GM19099 (cell line): ENCODE measurements around the gene TPM4.

Experiments used
- POLR2A ChIP-seq: IDR thresholded peaks from 3 replicates; pipeline ENCODE4 v1.6.1; 2011; ENCODE audit warnings: low read depth; ENCODE audit not compliant: insufficient read length; ENCODE audit errors: extremely low read depth

Gene TPM4

GRCh38 chr19:16038196-16038695 lies 38.0 kb upstream of the TPM4 start:
- no peak for TF ChIP-seq POLR2A

GRCh38 chr19:16039081-16039480 lies 37.2 kb upstream of the TPM4 start:
- TF ChIP-seq POLR2A: no peak

GRCh38 chr19:16039545-16039944 lies 36.8 kb upstream of the TPM4 start:
- no peak for TF ChIP-seq POLR2A

- TF ChIP-seq POLR2A: no peak
Observed at GRCh38 chr19:16040642-16041041, 35.7 kb upstream of the TPM4 start.

- TF ChIP-seq POLR2A: no peak
Observed at GRCh38 chr19:16041299-16041990, 34.9 kb upstream of the TPM4 start.

- no peak for TF ChIP-seq POLR2A
Observed at GRCh38 chr19:16041991-16042386, 34.3 kb upstream of the TPM4 start.

- TF ChIP-seq POLR2A: no peak
Observed at GRCh38 chr19:16042533-16043085, 33.7 kb upstream of the TPM4 start.

- no peak for TF ChIP-seq POLR2A
Observed at GRCh38 chr19:16043156-16043757, 33.0 kb upstream of the TPM4 start.

- TF ChIP-seq POLR2A: no peak
Observed at GRCh38 chr19:16044746-16045145, 31.5 kb upstream of the TPM4 start.

GRCh38 chr19:16045171-16045570 lies 31.1 kb upstream of the TPM4 start:
- TF ChIP-seq POLR2A: no peak

- no peak for TF ChIP-seq POLR2A
Observed at GRCh38 chr19:16045893-16046292, 30.4 kb upstream of the TPM4 start.

- TF ChIP-seq POLR2A: no peak
Observed at GRCh38 chr19:16048583-16048982, 27.7 kb upstream of the TPM4 start.

GRCh38 chr19:16051254-16052025 lies 24.9 kb upstream of the TPM4 start:
- TF ChIP-seq POLR2A: no peak

GRCh38 chr19:16052353-16052752 lies 23.9 kb upstream of the TPM4 start:
- no peak for TF ChIP-seq POLR2A

- no peak for TF ChIP-seq POLR2A
Observed at GRCh38 chr19:16057062-16057461, 19.2 kb upstream of the TPM4 start.
